Endothelial cell of umbilical vein (primary cell): ENCODE results near the gene NFE2L1. TPM values are rescaled to one million over a fixed set of nuclear protein-coding genes. Genes with fewer than 3 reads are reported as not detected.

Source experiments
- BruUV-seq: library from RNA; stranded (reverse); fragments of 400-500 nt; replicated peaks from 2 replicates; lab custom pipeline; 2021; lab: Mats Ljungman, UMichigan
- CTCF ChIA-PET: fragments of 300-600, 350-600 bp; sonication (Branson Sonifier 250); formaldehyde crosslinking; loops from one replicate; lab custom pipeline; 2021; ENCODE audit warnings: antibody characterized with exemption, inconsistent platforms; lab: Charles Lee
- POLR2A ChIA-PET: fragments of 300-600, 350-600 bp; sonication (Branson Sonifier 250); formaldehyde crosslinking; loops from one replicate; lab custom pipeline; 2021; ENCODE audit warnings: antibody characterized with exemption, inconsistent platforms; lab: Charles Lee
- DNase-seq: peaks from one replicate; pipeline ENCODE4 v3.0.0-alpha.2; 2011; ENCODE audit warnings: low read depth, low spot score
- FAIRE-seq: peaks from 2 replicates; lab custom pipeline; 2011; peaks lifted over from hg19 to GRCh38; lab: Jason Lieb, UNC
- H2AFZ ChIP-seq: 2 replicates; pipeline ENCODE4 v1.6.0; 2012; ENCODE audit warnings: low read depth, low read length, control low read depth, inconsistent platforms
- H3K27ac ChIP-seq: 2 replicates; pipeline ENCODE4 v1.5.1; 2011; ENCODE audit warnings: low read depth, mild to moderate bottlenecking, control low read depth, low read length, moderate library complexity; ENCODE audit not compliant: insufficient read depth
- H3K27me3 ChIP-seq, 2 experiments: 2 replicates each; pipeline versions ENCODE4 v1.6.0 to v1.6.1; 2011; ENCODE audit warnings: low read length in 2 of 2, mixed read lengths in 1 of 2; ENCODE audit not compliant: control insufficient read depth in 2 of 2, insufficient read depth in 2 of 2
- H3K36me3 ChIP-seq, 2 experiments: 2 replicates in 1 of 2; 3 replicates in 1 of 2; pipeline ENCODE4 v1.5.1; 2011; ENCODE audit warnings: low read length in 2 of 2, mild to moderate bottlenecking in 1 of 2, moderate library complexity in 1 of 2; ENCODE audit not compliant: control insufficient read depth in 2 of 2, insufficient read depth in 2 of 2; ENCODE audit errors: extremely low read depth in 1 of 2
- H3K4me1 ChIP-seq: 3 replicates; pipeline ENCODE4 v1.5.1; 2011; ENCODE audit warnings: mild to moderate bottlenecking, low read length; ENCODE audit not compliant: control insufficient read depth, insufficient read depth; ENCODE audit errors: extremely low read depth
- H3K4me2 ChIP-seq: 2 replicates; pipeline ENCODE4 v1.6.1; 2011; ENCODE audit warnings: low read length, control low read depth, mixed read lengths; ENCODE audit not compliant: insufficient read depth
- H3K4me3 ChIP-seq, 3 experiments: fragments of 200-600 bp in 1 of 3; sonication (generic), shearing (Covaris generic) in 1 of 3; replicated peaks in 1 of 3; 2 replicates each; pipeline ENCODE4 v1.5.1; 2011 to 2016; ENCODE audit warnings: control low read depth in 3 of 3, low read length in 3 of 3, mild to moderate bottlenecking in 2 of 3, inconsistent platforms in 1 of 3, low read depth in 1 of 3, moderate library complexity in 1 of 3; ENCODE audit not compliant: insufficient read depth in 1 of 3
- H3K79me2 ChIP-seq: 2 replicates; pipeline ENCODE4 v1.6.0; 2012; ENCODE audit warnings: low read length, inconsistent platforms; ENCODE audit not compliant: control insufficient read depth, insufficient read depth
- H3K9ac ChIP-seq: replicated peaks from 2 replicates; pipeline ENCODE3; 2011; ENCODE audit warnings: low read length, control low read depth; ENCODE audit not compliant: insufficient read depth; ENCODE audit errors: extremely low read depth
- H3K9me1 ChIP-seq: replicated peaks from 3 replicates; pipeline ENCODE4 v1.6.0; 2011; ENCODE audit warnings: mild to moderate bottlenecking, low read length; ENCODE audit not compliant: control insufficient read depth, insufficient read depth; ENCODE audit errors: extremely low read depth
- H3K9me3 ChIP-seq: replicated peaks from 2 replicates; pipeline ENCODE4 v1.5.1; 2012; ENCODE audit warnings: low read length, inconsistent platforms; ENCODE audit not compliant: control insufficient read depth, insufficient read depth
- H4K20me1 ChIP-seq: replicated peaks from 2 replicates; pipeline ENCODE3; 2011; ENCODE audit warnings: mild to moderate bottlenecking, low read length; ENCODE audit not compliant: control insufficient read depth, insufficient read depth; ENCODE audit errors: extremely low read depth
- FOS ChIP-seq: IDR thresholded peaks from 2 replicates; pipeline ENCODE4 v1.6.1; 2011; ENCODE audit warnings: mild to moderate bottlenecking, low read length, moderate library complexity, borderline replicate concordance; ENCODE audit not compliant: insufficient read depth
- GATA2 ChIP-seq: IDR thresholded peaks from 2 replicates; pipeline ENCODE4 v1.7.0; 2011; ENCODE audit warnings: low read depth, mild to moderate bottlenecking, moderate library complexity, mixed read lengths, low read length; ENCODE audit not compliant: insufficient read length, insufficient read depth
- MAX ChIP-seq: IDR thresholded peaks from 2 replicates; pipeline ENCODE4 v1.6.1; 2011; ENCODE audit not compliant: insufficient read depth, insufficient read length
- POLR2AphosphoS5 ChIP-seq: IDR thresholded peaks from 2 replicates; pipeline ENCODE4 v1.6.1; 2012; ENCODE audit warnings: low read depth, mild to moderate bottlenecking, control low read depth, low read length, moderate library complexity; ENCODE audit not compliant: insufficient read depth
- dilution Hi-C: fragments of 300-500 bp; cut with MboI; formaldehyde crosslinking; loops from one replicate; pipeline ENCODE4 v1.15.0; 2019; ENCODE audit warnings: low sequenced_read_pairs; ENCODE audit not compliant: extremely low pct_ligation_motif_present
- intact Hi-C: fragments of 100-400 bp; cut with micrococcal nuclease; formaldehyde crosslinking; loops from one replicate; pipeline ENCODE4 v1.10.0; 2022
- polyA plus RNA-seq, 4 experiments: library from polyadenylated mRNA; depleted of rRNA in 3 of 4; stranded (reverse) in 3 of 4; unstranded in 1 of 4; fragments of >200 nt; gene quantifications; 2 replicates each; pipeline versions ENCODE4 v1.2.1 to v1.2.3, GENCODE V29; 2011 to 2012; ENCODE audit warnings: missing spikeins in 1 of 4
- total RNA-seq: library from RNA; stranded (reverse); gene quantifications from 2 replicates; pipeline ENCODE4 v1.2.3, GENCODE V29; 2021
- TF ChIP-seq, protein P1 (sequence below), 2 donors: IDR thresholded peaks; 1 replicate in 1 of 2; 2 replicates in 1 of 2; pipeline ENCODE4 v1.5.1; 2011; ENCODE audit warnings: low read length in 2 of 2, mild to moderate bottlenecking in 2 of 2, moderate library complexity in 2 of 2, control low read depth in 1 of 2, inconsistent platforms in 1 of 2, low read depth in 1 of 2; ENCODE audit not compliant: insufficient read depth in 1 of 2; ENCODE audit errors: extremely low read depth in 1 of 2

The NFE2L1 gene
- total and polyA plus RNA-seq, 2 donors (not counting 3 experiments of a cell fraction or from before 2014, with no cell fraction given) = 187 to 236 TPM

GRCh38 chr17:48027322-48027981 lies 20.7 kb upstream of the NFE2L1 start:
- no TSS peak for BruUV-seq
- Histone ChIP-seq H3K79me2 (no peaks in the 10 kb centered on the region), H2AFZ (no peak overlapping the region), H4K20me1 (no peaks in the 10 kb centered on the region), H3K4me1 (peaks cover 26% of the 10 kb centered on the region), H3K9ac (no peak overlapping the region), H3K27me3 (no peaks in the 10 kb centered on the region), H3K27ac (no peak overlapping the region), H3K4me2 (no peak overlapping the region), H3K9me1 (no peaks in the 10 kb centered on the region), H3K4me3 (no peak overlapping the region), H3K9me3 (no peaks in the 10 kb centered on the region), H3K36me3 (no peaks in the 10 kb centered on the region)
- no peak for DNase-seq
- ChIA-PET CTCF (interaction anchor here (0.8 to 7.3 kb wide), 24 partner anchors 8 to 591 kb away, joined by 3 to 210 read pairs (median 5); partner anchors contain the start of genes CBX1, NFE2L1 and SNX11), POLR2A (interaction anchor here (1.3 kb wide), 1 partner anchor 22 kb away, joined by 6 read pairs; no protein-coding TSS in a partner anchor)
- dilution Hi-C loops = no loop called here
- no peak for FAIRE-seq
- intact Hi-C loops = loop anchor here (5.0 to 10.0 kb wide), 3 partner anchors 190 to 307 kb away; no protein-coding TSS in a partner anchor
- TF ChIP-seq, protein P1, sequence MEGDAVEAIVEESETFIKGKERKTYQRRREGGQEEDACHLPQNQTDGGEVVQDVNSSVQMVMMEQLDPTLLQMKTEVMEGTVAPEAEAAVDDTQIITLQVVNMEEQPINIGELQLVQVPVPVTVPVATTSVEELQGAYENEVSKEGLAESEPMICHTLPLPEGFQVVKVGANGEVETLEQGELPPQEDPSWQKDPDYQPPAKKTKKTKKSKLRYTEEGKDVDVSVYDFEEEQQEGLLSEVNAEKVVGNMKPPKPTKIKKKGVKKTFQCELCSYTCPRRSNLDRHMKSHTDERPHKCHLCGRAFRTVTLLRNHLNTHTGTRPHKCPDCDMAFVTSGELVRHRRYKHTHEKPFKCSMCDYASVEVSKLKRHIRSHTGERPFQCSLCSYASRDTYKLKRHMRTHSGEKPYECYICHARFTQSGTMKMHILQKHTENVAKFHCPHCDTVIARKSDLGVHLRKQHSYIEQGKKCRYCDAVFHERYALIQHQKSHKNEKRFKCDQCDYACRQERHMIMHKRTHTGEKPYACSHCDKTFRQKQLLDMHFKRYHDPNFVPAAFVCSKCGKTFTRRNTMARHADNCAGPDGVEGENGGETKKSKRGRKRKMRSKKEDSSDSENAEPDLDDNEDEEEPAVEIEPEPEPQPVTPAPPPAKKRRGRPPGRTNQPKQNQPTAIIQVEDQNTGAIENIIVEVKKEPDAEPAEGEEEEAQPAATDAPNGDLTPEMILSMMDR (IDR thresholded peaks at IDR 0.05; ENCODE audit: extremely low read depth in 1 of 2, insufficient read depth in 1 of 2, low read depth in 1 of 2, low read length in 2 of 2) = no peak
- TF ChIP-seq GATA2 (no peak), POLR2AphosphoS5 (no peak), MAX (no peak), FOS (no peak)
